Measurements from ENCODE around the gene P4HTM. TPM values are rescaled to one million over a fixed set of nuclear protein-coding genes. Genes with fewer than 3 reads are reported as not detected.

P4HTM gene
- total and polyA plus RNA-seq, 2 of the 8 experiments (the other 6 are each of a cell fraction or from before 2014, with no cell fraction given) = 19.1 to 25.4 TPM

DNA sequence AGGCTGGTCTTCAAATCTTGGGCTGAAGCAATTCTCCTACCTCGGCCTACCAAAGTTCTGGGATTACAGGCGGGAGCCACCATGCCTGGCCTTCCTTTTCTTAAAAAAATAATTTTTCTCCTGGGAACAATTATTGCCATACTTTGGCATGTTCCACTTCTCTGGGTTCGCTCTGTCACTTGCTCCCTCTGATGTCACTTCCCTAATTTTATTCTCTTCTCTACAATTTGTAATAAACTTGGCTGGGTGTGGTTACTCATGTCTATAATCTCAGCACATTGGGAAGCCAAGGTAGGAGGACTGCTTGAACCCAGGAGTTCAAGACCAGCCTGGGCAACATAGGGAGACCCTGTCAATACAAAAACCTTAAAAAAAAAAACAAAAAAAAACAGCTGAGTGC, 45.2 kb downstream of the P4HTM start (continued):
- TF ChIP-seq BRCA1 (IDR thresholded peaks at IDR 0.05; ENCODE audit: low read depth, low read length) (no peak), POU5F1 (IDR thresholded peaks at IDR 0.05; ENCODE audit: low read depth, low read length) (no peak), FOSL1 (IDR thresholded peaks at IDR 0.05; ENCODE audit: insufficient read depth, low read depth, low read length) (no peak), POLR2AphosphoS5 (IDR thresholded peaks at IDR 0.05; ENCODE audit: low read depth, low read length) (no peak), TAF1 (IDR thresholded peaks at IDR 0.05; ENCODE audit: low read depth, low read length) (no peak), EGR1 (IDR thresholded peaks at IDR 0.05; ENCODE audit: borderline replicate concordance, low read depth, low read length) (no peak)
- TF ChIP-seq, protein P1, sequence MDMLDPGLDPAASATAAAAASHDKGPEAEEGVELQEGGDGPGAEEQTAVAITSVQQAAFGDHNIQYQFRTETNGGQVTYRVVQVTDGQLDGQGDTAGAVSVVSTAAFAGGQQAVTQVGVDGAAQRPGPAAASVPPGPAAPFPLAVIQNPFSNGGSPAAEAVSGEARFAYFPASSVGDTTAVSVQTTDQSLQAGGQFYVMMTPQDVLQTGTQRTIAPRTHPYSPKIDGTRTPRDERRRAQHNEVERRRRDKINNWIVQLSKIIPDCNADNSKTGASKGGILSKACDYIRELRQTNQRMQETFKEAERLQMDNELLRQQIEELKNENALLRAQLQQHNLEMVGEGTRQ (IDR thresholded peaks at IDR 0.05; ENCODE audit: low read length) = no peak

Data from H1 (cell line).